Measurements from ENCODE around the gene EAPP. TPM values are rescaled to one million over a fixed set of nuclear protein-coding genes. Genes with fewer than 3 reads are reported as not detected.
A peak's percentile ranks its signal among the peaks of the same experiment; 100 is the strongest.
"Not testable (repeated sequence)": the region's sequence is repeated elsewhere in the genome, so short reads cannot be mapped to it uniquely, and the experiment has no call there.

EAPP gene
- 48.9 TPM for polyA plus RNA-seq (2013, experiment 1 of 4)
- 56.0 TPM for polyA plus RNA-seq (2013, experiment 2 of 4)
- 48.4 TPM for polyA plus RNA-seq (2013, experiment 3 of 4)
- 59.1 TPM for polyA plus RNA-seq (2013, experiment 4 of 4)

- no peaks in the 10 kb centered on the region for H3K27me3 ChIP-seq (ENCODE audit: control insufficient read depth, insufficient read depth, low read length, poor library complexity, severe bottlenecking)
- H3K27ac ChIP-seq (ENCODE audit: insufficient read depth, low read depth, low read length, poor library complexity, severe bottlenecking) = peak within 1 kb of the TSS; percentile 96
- no peaks in the 10 kb centered on the region for H3K4me1 ChIP-seq (ENCODE audit: control insufficient read depth, insufficient read depth, low read length)
- H3K36me3 ChIP-seq (ENCODE audit: control insufficient read depth, insufficient read depth, low read length) = no peaks in the 10 kb centered on the region
- peak within 1 kb of the TSS; percentile 81 for H3K4me3 ChIP-seq (ENCODE audit: insufficient read depth, low read depth, low read length)
- 7 to 8% methylated on average over 59 of the region's 59 CpGs for WGBS, 2 experiments
- no peaks in the 10 kb centered on the region for H3K9me3 ChIP-seq (ENCODE audit: control insufficient read depth, low read length)
Observed at GRCh38 chr14:34539407-34540180, at the start of gene EAPP. Gene EAPP (minus strand): TSS chr14:34539701. CDS start chr14:34539628, 73 bp downstream.

- Histone ChIP-seq H3K9me3 (ENCODE audit: control insufficient read depth, low read length) (no peaks in the 10 kb centered on the region), H3K27ac (ENCODE audit: insufficient read depth, low read depth, low read length, poor library complexity, severe bottlenecking) (no peak overlapping the region), H3K27me3 (ENCODE audit: control insufficient read depth, insufficient read depth, low read length, poor library complexity, severe bottlenecking) (no peaks in the 10 kb centered on the region), H3K4me3 (ENCODE audit: insufficient read depth, low read depth, low read length) (no peak overlapping the region), H3K4me1 (ENCODE audit: control insufficient read depth, insufficient read depth, low read length) (no peaks in the 10 kb centered on the region), H3K36me3 (ENCODE audit: control insufficient read depth, insufficient read depth, low read length) (peaks cover 17% of the 10 kb centered on the region)
- 96 to 98% methylated on average over 6 of the region's 6 CpGs for WGBS, 2 experiments
Observed at GRCh38 chr14:34583525-34583924, 44.0 kb upstream of the EAPP start.

GRCh38 chr14:34582117-34582680 lies 42.7 kb upstream of the EAPP start:
- no peaks in the 10 kb centered on the region for H3K4me1 ChIP-seq (ENCODE audit: control insufficient read depth, insufficient read depth, low read length)
- no peaks in the 10 kb centered on the region for H3K9me3 ChIP-seq (ENCODE audit: control insufficient read depth, low read length)
- WGBS, 2 experiments = 95 to 97% methylated on average over 11 of the region's 11 CpGs
- no peak overlapping the region for H3K27ac ChIP-seq (ENCODE audit: insufficient read depth, low read depth, low read length, poor library complexity, severe bottlenecking)
- H3K36me3 ChIP-seq (ENCODE audit: control insufficient read depth, insufficient read depth, low read length) = peaks cover 13% of the 10 kb centered on the region
- H3K4me3 ChIP-seq (ENCODE audit: insufficient read depth, low read depth, low read length) = no peak overlapping the region
- H3K27me3 ChIP-seq (ENCODE audit: control insufficient read depth, insufficient read depth, low read length, poor library complexity, severe bottlenecking) = no peaks in the 10 kb centered on the region

GRCh38 chr14:34580381-34580780 lies 40.9 kb upstream of the EAPP start:
- WGBS, 2 experiments = 94 to 96% methylated on average over 4 to 5 of the region's 5 CpGs
- no peaks in the 10 kb centered on the region for H3K9me3 ChIP-seq (ENCODE audit: control insufficient read depth, low read length)
- H3K27me3 ChIP-seq (ENCODE audit: control insufficient read depth, insufficient read depth, low read length, poor library complexity, severe bottlenecking) = no peaks in the 10 kb centered on the region
- peaks cover 13% of the 10 kb centered on the region for H3K36me3 ChIP-seq (ENCODE audit: control insufficient read depth, insufficient read depth, low read length)
- no peak overlapping the region for H3K4me3 ChIP-seq (ENCODE audit: insufficient read depth, low read depth, low read length)
- H3K27ac ChIP-seq (ENCODE audit: insufficient read depth, low read depth, low read length, poor library complexity, severe bottlenecking) = no peak overlapping the region
- H3K4me1 ChIP-seq (ENCODE audit: control insufficient read depth, insufficient read depth, low read length) = no peaks in the 10 kb centered on the region

GRCh38 chr14:34571771-34572170 lies 32.3 kb upstream of the EAPP start:
- Histone ChIP-seq H3K36me3 (ENCODE audit: control insufficient read depth, insufficient read depth, low read length) (peaks cover 12% of the 10 kb centered on the region), H3K27me3 (ENCODE audit: control insufficient read depth, insufficient read depth, low read length, poor library complexity, severe bottlenecking) (no peaks in the 10 kb centered on the region), H3K4me3 (ENCODE audit: insufficient read depth, low read depth, low read length) (no peak overlapping the region), H3K4me1 (ENCODE audit: control insufficient read depth, insufficient read depth, low read length) (no peaks in the 10 kb centered on the region), H3K9me3 (ENCODE audit: control insufficient read depth, low read length) (no peaks in the 10 kb centered on the region), H3K27ac (ENCODE audit: insufficient read depth, low read depth, low read length, poor library complexity, severe bottlenecking) (no peak overlapping the region)
- WGBS, 2 experiments = 90 to 95% methylated on average over 3 of the region's 3 CpGs

- H3K4me1 ChIP-seq (ENCODE audit: control insufficient read depth, insufficient read depth, low read length) = no peaks in the 10 kb centered on the region
- peaks cover 14% of the 10 kb centered on the region for H3K36me3 ChIP-seq (ENCODE audit: control insufficient read depth, insufficient read depth, low read length)
- no peak overlapping the region for H3K27ac ChIP-seq (ENCODE audit: insufficient read depth, low read depth, low read length, poor library complexity, severe bottlenecking)
- H3K27me3 ChIP-seq (ENCODE audit: control insufficient read depth, insufficient read depth, low read length, poor library complexity, severe bottlenecking) = no peaks in the 10 kb centered on the region
- 87 to 93% methylated on average over 4 of the region's 4 CpGs for WGBS, 2 experiments
- H3K9me3 ChIP-seq (ENCODE audit: control insufficient read depth, low read length) = no peaks in the 10 kb centered on the region
- H3K4me3 ChIP-seq (ENCODE audit: insufficient read depth, low read depth, low read length) = no peak overlapping the region
Observed at GRCh38 chr14:34569750-34570149, 30.2 kb upstream of the EAPP start.

- no peaks in the 10 kb centered on the region for H3K27me3 ChIP-seq (ENCODE audit: control insufficient read depth, insufficient read depth, low read length, poor library complexity, severe bottlenecking)
- H3K4me3 ChIP-seq (ENCODE audit: insufficient read depth, low read depth, low read length) = no peak overlapping the region
- H3K4me1 ChIP-seq (ENCODE audit: control insufficient read depth, insufficient read depth, low read length) = no peaks in the 10 kb centered on the region
- WGBS, 2 experiments = 95% methylated on average over 13 of the region's 13 CpGs
- no peaks in the 10 kb centered on the region for H3K9me3 ChIP-seq (ENCODE audit: control insufficient read depth, low read length)
- no peak overlapping the region for H3K27ac ChIP-seq (ENCODE audit: insufficient read depth, low read depth, low read length, poor library complexity, severe bottlenecking)
- peaks cover 15% of the 10 kb centered on the region for H3K36me3 ChIP-seq (ENCODE audit: control insufficient read depth, insufficient read depth, low read length)
Observed at GRCh38 chr14:34568803-34569202, 29.3 kb upstream of the EAPP start.

GRCh38 chr14:34562776-34563150 lies 23.3 kb upstream of the EAPP start:
- Histone ChIP-seq H3K9me3 (ENCODE audit: control insufficient read depth, low read length) (no peaks in the 10 kb centered on the region), H3K36me3 (ENCODE audit: control insufficient read depth, insufficient read depth, low read length) (peaks cover 10% of the 10 kb centered on the region), H3K4me1 (ENCODE audit: control insufficient read depth, insufficient read depth, low read length) (no peaks in the 10 kb centered on the region), H3K27me3 (ENCODE audit: control insufficient read depth, insufficient read depth, low read length, poor library complexity, severe bottlenecking) (no peaks in the 10 kb centered on the region), H3K4me3 (ENCODE audit: insufficient read depth, low read depth, low read length) (no peak overlapping the region), H3K27ac (ENCODE audit: insufficient read depth, low read depth, low read length, poor library complexity, severe bottlenecking) (no peak overlapping the region)
- 87 to 92% methylated on average over 8 of the region's 8 CpGs for WGBS, 2 experiments

GRCh38 chr14:34562037-34562775 lies 22.7 kb upstream of the EAPP start:
- not testable (repeated sequence) for H3K4me1 ChIP-seq (ENCODE audit: control insufficient read depth, insufficient read depth, low read length); H3K27me3 ChIP-seq (ENCODE audit: control insufficient read depth, insufficient read depth, low read length, poor library complexity, severe bottlenecking); H3K36me3 ChIP-seq (ENCODE audit: control insufficient read depth, insufficient read depth, low read length); H3K4me3 ChIP-seq (ENCODE audit: insufficient read depth, low read depth, low read length); H3K27ac ChIP-seq (ENCODE audit: insufficient read depth, low read depth, low read length, poor library complexity, severe bottlenecking); H3K9me3 ChIP-seq (ENCODE audit: control insufficient read depth, low read length)
- 95 to 100% methylated on average over 3 to 6 of the region's 8 CpGs for WGBS, 2 experiments

- H3K9me3 ChIP-seq (ENCODE audit: control insufficient read depth, low read length); H3K36me3 ChIP-seq (ENCODE audit: control insufficient read depth, insufficient read depth, low read length); H3K4me3 ChIP-seq (ENCODE audit: insufficient read depth, low read depth, low read length); H3K4me1 ChIP-seq (ENCODE audit: control insufficient read depth, insufficient read depth, low read length); H3K27me3 ChIP-seq (ENCODE audit: control insufficient read depth, insufficient read depth, low read length, poor library complexity, severe bottlenecking); H3K27ac ChIP-seq (ENCODE audit: insufficient read depth, low read depth, low read length, poor library complexity, severe bottlenecking): not testable (repeated sequence)
- WGBS, 2 experiments = no CpG with 5 or more reads among the region's 35 CpGs
Observed at GRCh38 chr14:34556498-34556829, 17.0 kb upstream of the EAPP start.
